Measurements from ENCODE around the gene NUDCD3. TPM values are rescaled to one million over a fixed set of nuclear protein-coding genes. Genes with fewer than 3 reads are reported as not detected.

The NUDCD3 gene
- total and polyA plus RNA-seq, 2 of the 8 experiments (the other 6 are each of a cell fraction or from before 2014, with no cell fraction given): 35.2 to 93.7 TPM

GRCh38 chr7:44368455-44368854 is 122.0 kb downstream of the NUDCD3 start (continued):
- TF ChIP-seq CHD7 (IDR thresholded peaks at IDR 0.05; ENCODE audit: insufficient replicate concordance, low read length) (no peak), SAP30 (IDR thresholded peaks at IDR 0.05; ENCODE audit: insufficient read depth, insufficient replicate concordance, low read length) (no peak), E2F6 (IDR thresholded peaks at IDR 0.05) (no peak), YY1 (IDR thresholded peaks at IDR 0.05; ENCODE audit: low read depth, low read length) (no peak), SIRT6 (IDR thresholded peaks at IDR 0.05; ENCODE audit: low read length) (no peak)

Data from H1 (cell line).